MM.1S (cell line): ENCODE data around the gene AMT.

Experiments used
- CTCF ChIP-seq: fragments of 300-600 bp; sonication (generic); IDR thresholded peaks from 2 replicates; pipeline ENCODE4 v1.5.1; 2016; ENCODE audit warnings: antibody characterized with exemption, low read length, mixed read lengths
- EZH2 ChIP-seq: fragments of 300-600 bp; sonication (generic); optimal IDR thresholded peaks from 2 replicates; pipeline ENCODE3; 2017; ENCODE audit warnings: low read depth, mild to moderate bottlenecking, antibody characterized with exemption, low read length, mixed read lengths
- EZH2phosphoT487 ChIP-seq: fragments of 300-600 bp; sonication (generic); IDR thresholded peaks from 2 replicates; pipeline ENCODE4 v1.6.1; 2018; ENCODE audit warnings: antibody characterized with exemption, low read length

GRCh38 chr3:49371946-49372345, 50.3 kb downstream of the AMT start:
- TF ChIP-seq CTCF (no peak), EZH2 (no peak), EZH2phosphoT487 (no peak)
